ENCODE measurements around the gene TBL1XR1. TPM values are rescaled to one million over a fixed set of nuclear protein-coding genes. Genes with fewer than 3 reads are reported as not detected.
"Not testable (repeated sequence)": the region's sequence is repeated elsewhere in the genome, so short reads cannot be mapped to it uniquely, and the experiment has no call there.

Gene TBL1XR1
- polyA plus RNA-seq, 3 donors: 138 to 149 (median 138) TPM

GRCh38 chr3:177146646-177147045 lies 50.6 kb downstream of the TBL1XR1 start:
- DNase-seq (ENCODE audit: low read depth in 3 of 3, low spot score in 2 of 3): no peak

- DNase-seq (ENCODE audit: low read depth in 3 of 3, low spot score in 2 of 3): no peak
Observed at GRCh38 chr3:177145954-177146353, 51.3 kb downstream of the TBL1XR1 start.

GRCh38 chr3:177145381-177145780 lies 51.9 kb downstream of the TBL1XR1 start:
- no peak for DNase-seq (ENCODE audit: low read depth in 3 of 3, low spot score in 2 of 3)

GRCh38 chr3:177144922-177145321 lies 52.4 kb downstream of the TBL1XR1 start:
- DNase-seq (ENCODE audit: low read depth in 3 of 3, low spot score in 2 of 3): no peak

- DNase-seq (ENCODE audit: low read depth in 3 of 3, low spot score in 2 of 3): no peak
Observed at GRCh38 chr3:177141899-177142646, 55.2 kb downstream of the TBL1XR1 start.

- DNase-seq (ENCODE audit: low read depth in 3 of 3, low spot score in 2 of 3): no peak
Observed at GRCh38 chr3:177141471-177141870, 55.8 kb downstream of the TBL1XR1 start.

GRCh38 chr3:177139220-177139619 lies 58.1 kb downstream of the TBL1XR1 start:
- not testable (repeated sequence) for DNase-seq (ENCODE audit: low read depth in 3 of 3, low spot score in 2 of 3)

- no peak for DNase-seq (ENCODE audit: low read depth in 3 of 3, low spot score in 2 of 3)
Observed at GRCh38 chr3:177137774-177138705, 59.2 kb downstream of the TBL1XR1 start.

- no peak for DNase-seq (ENCODE audit: low read depth in 3 of 3, low spot score in 2 of 3)
Observed at GRCh38 chr3:177136741-177137140, 60.5 kb downstream of the TBL1XR1 start.

- DNase-seq (ENCODE audit: low read depth in 3 of 3, low spot score in 2 of 3): no peak
Observed at GRCh38 chr3:177135841-177136492, 61.3 kb downstream of the TBL1XR1 start.

- no peak for DNase-seq (ENCODE audit: low read depth in 3 of 3, low spot score in 2 of 3)
Observed at GRCh38 chr3:177134816-177135210, 62.5 kb downstream of the TBL1XR1 start.

- no peak for DNase-seq (ENCODE audit: low read depth in 3 of 3, low spot score in 2 of 3)
Observed at GRCh38 chr3:177133860-177134815, 63.1 kb downstream of the TBL1XR1 start.

GRCh38 chr3:177131927-177132636 lies 65.2 kb downstream of the TBL1XR1 start:
- no peak for DNase-seq (ENCODE audit: low read depth in 3 of 3, low spot score in 2 of 3)

GRCh38 chr3:177127008-177127407 lies 70.3 kb downstream of the TBL1XR1 start:
- no peak for DNase-seq (ENCODE audit: low read depth in 3 of 3, low spot score in 2 of 3)

- no peak for DNase-seq (ENCODE audit: low read depth in 3 of 3, low spot score in 2 of 3)
Observed at GRCh38 chr3:177126015-177126773, 71.1 kb downstream of the TBL1XR1 start.

- DNase-seq (ENCODE audit: low read depth in 3 of 3, low spot score in 2 of 3): no peak
Observed at GRCh38 chr3:177124882-177125281, 72.4 kb downstream of the TBL1XR1 start.

GRCh38 chr3:177123822-177124221 lies 73.5 kb downstream of the TBL1XR1 start:
- no peak for DNase-seq (ENCODE audit: low read depth in 3 of 3, low spot score in 2 of 3)

GRCh38 chr3:177122183-177122856 lies 75.0 kb downstream of the TBL1XR1 start:
- DNase-seq (ENCODE audit: low read depth in 3 of 3, low spot score in 2 of 3): no peak

Data from right renal cortex interstitium (tissue), 3 donors.